Spleen (tissue), 7 donors: Measurements from ENCODE around the gene GRK5.
A peak's percentile ranks its signal among the peaks of the same experiment; 100 is the strongest.

Experiments used
- POLR2A ChIP-seq, 3 donors: fragments of 450-650 bp; IDR thresholded peaks; one replicate each; pipeline ENCODE4 v1.5.1; 2017; ENCODE audit warnings: antibody characterized with exemption in 3 of 3, mild to moderate bottlenecking in 1 of 3
- POLR2AphosphoS5 ChIP-seq, 3 donors: sonication (generic); formaldehyde crosslinking; IDR thresholded peaks; one replicate each; pipeline ENCODE4 v1.5.1; 2017; ENCODE audit warnings: antibody characterized with exemption in 3 of 3
- TF ChIP-seq, protein P1 (sequence below), 11 experiments: fragments of 200-600 bp in 7 of 11; fragments of 450-650 bp in 4 of 11; sonication (generic) in 4 of 11; IDR thresholded peaks in 8 of 11; conservative IDR thresholded peaks in 3 of 11; 1 replicate in 7 of 11; 2 replicates in 4 of 11; pipeline versions ENCODE4 v1.4.0 to v1.8.0; 2016 to 2021; ENCODE audit warnings: antibody characterized with exemption in 11 of 11, inconsistent platforms in 4 of 11, mild to moderate bottlenecking in 1 of 11
- donor health status: DM: no; HTN: no; CAD: no; lungs with moderate emphysema.
- donor health status: DM: no; HTN: no; CAD: no.
- donor health status: DM: no; HTN: no; CAD: no.

DNA sequence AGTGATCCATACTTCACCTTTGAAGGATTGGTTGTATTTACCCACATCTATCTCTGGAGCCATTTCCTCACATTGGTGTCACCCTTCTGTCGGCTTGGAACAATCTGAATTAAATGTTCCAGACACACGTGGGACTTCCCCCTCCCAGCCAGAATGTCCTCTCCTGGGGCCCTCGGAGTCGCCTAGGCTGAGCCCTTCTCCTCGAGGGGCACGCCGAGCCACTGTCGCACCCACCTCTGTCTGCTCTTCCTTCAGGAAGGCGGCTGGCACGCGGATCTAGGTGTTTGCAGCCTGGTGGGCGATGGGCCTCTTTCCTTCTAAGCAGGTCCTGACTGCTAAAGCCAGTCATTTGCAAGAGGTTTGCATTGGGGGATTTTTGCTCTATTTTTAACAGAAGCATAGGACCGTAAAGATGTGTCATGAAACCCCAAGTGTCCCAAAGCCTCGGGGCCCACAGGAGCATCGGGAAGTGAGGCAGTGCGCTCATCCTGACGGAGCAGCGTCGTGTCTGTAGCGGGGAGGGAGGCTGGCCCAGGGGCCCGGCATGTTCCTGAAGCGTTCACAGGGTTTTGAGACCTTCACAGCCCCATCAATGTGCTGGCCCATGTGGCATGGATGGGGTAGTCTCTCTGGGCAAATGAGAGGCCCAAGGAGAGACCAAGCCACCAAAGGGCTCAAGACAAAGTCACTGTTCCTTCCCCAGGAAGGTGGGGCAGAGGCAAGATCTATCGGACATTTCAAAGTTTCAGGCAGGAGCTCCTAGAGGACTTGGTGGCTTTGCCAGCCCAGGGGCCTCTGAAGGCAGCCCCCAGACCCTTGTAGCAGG, 248.5 kb downstream of the GRK5 start:
- TF ChIP-seq, protein P1, sequence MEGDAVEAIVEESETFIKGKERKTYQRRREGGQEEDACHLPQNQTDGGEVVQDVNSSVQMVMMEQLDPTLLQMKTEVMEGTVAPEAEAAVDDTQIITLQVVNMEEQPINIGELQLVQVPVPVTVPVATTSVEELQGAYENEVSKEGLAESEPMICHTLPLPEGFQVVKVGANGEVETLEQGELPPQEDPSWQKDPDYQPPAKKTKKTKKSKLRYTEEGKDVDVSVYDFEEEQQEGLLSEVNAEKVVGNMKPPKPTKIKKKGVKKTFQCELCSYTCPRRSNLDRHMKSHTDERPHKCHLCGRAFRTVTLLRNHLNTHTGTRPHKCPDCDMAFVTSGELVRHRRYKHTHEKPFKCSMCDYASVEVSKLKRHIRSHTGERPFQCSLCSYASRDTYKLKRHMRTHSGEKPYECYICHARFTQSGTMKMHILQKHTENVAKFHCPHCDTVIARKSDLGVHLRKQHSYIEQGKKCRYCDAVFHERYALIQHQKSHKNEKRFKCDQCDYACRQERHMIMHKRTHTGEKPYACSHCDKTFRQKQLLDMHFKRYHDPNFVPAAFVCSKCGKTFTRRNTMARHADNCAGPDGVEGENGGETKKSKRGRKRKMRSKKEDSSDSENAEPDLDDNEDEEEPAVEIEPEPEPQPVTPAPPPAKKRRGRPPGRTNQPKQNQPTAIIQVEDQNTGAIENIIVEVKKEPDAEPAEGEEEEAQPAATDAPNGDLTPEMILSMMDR (IDR thresholded peaks at IDR 0.05 in 8 of 11, conservative IDR thresholded peaks at IDR 0.05 in 3 of 11) = no peak
- TF ChIP-seq POLR2A (IDR thresholded peaks at IDR 0.05) (no peak), POLR2AphosphoS5 (IDR thresholded peaks at IDR 0.05) (peak in 2 of 3 donors; percentile 9 to 19)
